Endothelial cell (in vitro differentiated cells): ENCODE measurements around the gene KRTAP4-9. TPM values are rescaled to one million over a fixed set of nuclear protein-coding genes. Genes with fewer than 3 reads are reported as not detected.
"Not testable (repeated sequence)": the region's sequence is repeated elsewhere in the genome, so short reads cannot be mapped to it uniquely, and the experiment has no call there.

Experiments used
- DNase-seq: peaks from one replicate; pipeline ENCODE4 v3.0.0; 2021; ENCODE audit warnings: low spot score
- H3K27ac Mint-ChIP-seq: one replicate; pipeline ENCODE4 v1.8.0; 2021; ENCODE audit warnings: mixed read lengths, inconsistent platforms; ENCODE audit not compliant: unreplicated experiment
- H3K27me3 Mint-ChIP-seq: one replicate; pipeline ENCODE4 v1.8.0; 2021; ENCODE audit warnings: mild to moderate bottlenecking, moderate library complexity, mixed read lengths, inconsistent platforms; ENCODE audit not compliant: unreplicated experiment
- H3K36me3 Mint-ChIP-seq: one replicate; pipeline ENCODE4 v1.8.0; 2021; ENCODE audit warnings: mild to moderate bottlenecking, low read depth, mixed read lengths, inconsistent platforms; ENCODE audit not compliant: unreplicated experiment
- H3K4me1 Mint-ChIP-seq: one replicate; pipeline ENCODE4 v1.8.0; 2021; ENCODE audit warnings: mild to moderate bottlenecking, mixed read lengths, inconsistent platforms; ENCODE audit not compliant: unreplicated experiment
- H3K4me3 Mint-ChIP-seq: one replicate; pipeline ENCODE4 v1.8.0; 2021; ENCODE audit warnings: mild to moderate bottlenecking, mixed read lengths, inconsistent platforms; ENCODE audit not compliant: unreplicated experiment
- H3K9me3 Mint-ChIP-seq: one replicate; pipeline ENCODE4 v1.8.0; 2021; ENCODE audit warnings: mixed read lengths, inconsistent platforms; ENCODE audit not compliant: unreplicated experiment
- total RNA-seq: library from RNA; stranded (reverse); fragmentation: NEBNext Ultra II Directional; extraction: Animal tissue kit (Norgen Biotek cat#: 25700); gene quantifications from one replicate; pipeline ENCODE4 v1.2.1, GENCODE V29; 2021; ENCODE audit not compliant: unreplicated experiment
- TF ChIP-seq, protein P1 (sequence below): fragments of 200-600 bp; sonication (generic); IDR thresholded peaks from one replicate; pipeline ENCODE4 v1.5.0; 2021; ENCODE audit warnings: antibody characterized with exemption; ENCODE audit not compliant: unreplicated experiment

The KRTAP4-9 gene
- total RNA-seq, 1 donor from 2014 or later: not detected

DNA sequence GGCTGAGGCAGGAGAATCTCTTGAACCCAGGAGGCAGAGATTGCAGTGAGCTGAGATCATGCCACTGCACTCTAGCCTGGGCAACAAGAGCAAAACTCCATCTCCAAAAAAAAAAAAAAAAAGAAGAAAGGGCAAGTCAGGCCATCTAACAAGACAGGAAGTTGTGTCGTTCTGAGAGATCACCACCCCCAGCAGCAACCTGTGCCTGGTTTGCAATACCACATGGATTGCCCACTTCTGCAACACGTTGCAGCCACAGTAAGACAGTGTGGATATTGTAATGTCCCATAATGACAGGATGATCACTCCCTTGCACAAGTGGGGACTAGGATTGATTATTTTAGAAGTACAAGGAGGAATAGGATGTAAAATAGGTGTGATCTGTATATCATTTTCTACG lies 36.2 kb upstream of the KRTAP4-9 start:
- no peak overlapping the region for H3K27ac Mint-ChIP-seq
- H3K4me3 Mint-ChIP-seq: no peak overlapping the region
- H3K4me1 Mint-ChIP-seq: no peaks in the 10 kb centered on the region
- no peak for DNase-seq
- TF ChIP-seq, protein P1, sequence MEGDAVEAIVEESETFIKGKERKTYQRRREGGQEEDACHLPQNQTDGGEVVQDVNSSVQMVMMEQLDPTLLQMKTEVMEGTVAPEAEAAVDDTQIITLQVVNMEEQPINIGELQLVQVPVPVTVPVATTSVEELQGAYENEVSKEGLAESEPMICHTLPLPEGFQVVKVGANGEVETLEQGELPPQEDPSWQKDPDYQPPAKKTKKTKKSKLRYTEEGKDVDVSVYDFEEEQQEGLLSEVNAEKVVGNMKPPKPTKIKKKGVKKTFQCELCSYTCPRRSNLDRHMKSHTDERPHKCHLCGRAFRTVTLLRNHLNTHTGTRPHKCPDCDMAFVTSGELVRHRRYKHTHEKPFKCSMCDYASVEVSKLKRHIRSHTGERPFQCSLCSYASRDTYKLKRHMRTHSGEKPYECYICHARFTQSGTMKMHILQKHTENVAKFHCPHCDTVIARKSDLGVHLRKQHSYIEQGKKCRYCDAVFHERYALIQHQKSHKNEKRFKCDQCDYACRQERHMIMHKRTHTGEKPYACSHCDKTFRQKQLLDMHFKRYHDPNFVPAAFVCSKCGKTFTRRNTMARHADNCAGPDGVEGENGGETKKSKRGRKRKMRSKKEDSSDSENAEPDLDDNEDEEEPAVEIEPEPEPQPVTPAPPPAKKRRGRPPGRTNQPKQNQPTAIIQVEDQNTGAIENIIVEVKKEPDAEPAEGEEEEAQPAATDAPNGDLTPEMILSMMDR: no peak
- no peaks in the 10 kb centered on the region for H3K36me3 Mint-ChIP-seq
- H3K27me3 Mint-ChIP-seq: peaks cover 4% of the 10 kb centered on the region
- no peaks in the 10 kb centered on the region for H3K9me3 Mint-ChIP-seq

- DNase-seq: no peak
- Mint-ChIP-seq H3K27ac (no peak overlapping the region), H3K27me3 (peaks cover 4% of the 10 kb centered on the region), H3K36me3 (no peaks in the 10 kb centered on the region), H3K4me1 (no peaks in the 10 kb centered on the region), H3K4me3 (no peak overlapping the region), H3K9me3 (no peaks in the 10 kb centered on the region)
- TF ChIP-seq, protein P1: no peak
Observed at GRCh38 chr17:41071606-41072360, 33.4 kb upstream of the KRTAP4-9 start.

GRCh38 chr17:41073676-41074075 lies 31.5 kb upstream of the KRTAP4-9 start:
- no peaks in the 10 kb centered on the region for H3K36me3 Mint-ChIP-seq
- TF ChIP-seq, protein P1: no peak
- no peak overlapping the region for H3K4me3 Mint-ChIP-seq
- no peak overlapping the region for H3K27ac Mint-ChIP-seq
- H3K9me3 Mint-ChIP-seq: no peaks in the 10 kb centered on the region
- H3K27me3 Mint-ChIP-seq: peaks cover 4% of the 10 kb centered on the region
- no peak for DNase-seq
- H3K4me1 Mint-ChIP-seq: no peaks in the 10 kb centered on the region

DNA sequence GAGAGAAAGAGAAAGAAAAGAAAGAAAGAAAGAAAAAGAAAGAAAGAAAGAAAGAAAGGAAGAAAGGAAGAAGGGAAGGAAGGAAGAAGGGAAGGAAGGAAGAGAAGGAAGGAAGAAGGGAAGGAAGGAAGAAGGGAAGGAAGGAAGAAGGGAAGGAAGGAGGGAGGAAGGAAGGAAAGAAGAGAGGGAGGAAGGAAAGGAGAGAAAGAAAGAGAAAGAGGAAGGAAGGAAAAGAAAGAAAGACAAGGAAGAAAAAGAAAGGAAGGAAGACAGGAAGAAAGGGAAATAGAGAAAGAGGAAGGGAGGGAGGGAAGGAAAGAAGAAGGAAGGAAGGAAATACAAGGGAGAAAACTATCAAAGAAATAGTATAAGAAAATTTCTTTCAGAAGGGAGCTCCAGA lies 28.4 kb upstream of the KRTAP4-9 start:
- peaks cover 4% of the 10 kb centered on the region for H3K27me3 Mint-ChIP-seq
- no peaks in the 10 kb centered on the region for H3K9me3 Mint-ChIP-seq
- DNase-seq: no peak
- H3K27ac Mint-ChIP-seq: no peak overlapping the region
- no peaks in the 10 kb centered on the region for H3K36me3 Mint-ChIP-seq
- H3K4me3 Mint-ChIP-seq: no peak overlapping the region
- TF ChIP-seq, protein P1: no peak
- no peaks in the 10 kb centered on the region for H3K4me1 Mint-ChIP-seq

GRCh38 chr17:41082626-41083025 lies 22.6 kb upstream of the KRTAP4-9 start:
- no peaks in the 10 kb centered on the region for H3K36me3 Mint-ChIP-seq
- H3K27me3 Mint-ChIP-seq: no peaks in the 10 kb centered on the region
- no peak overlapping the region for H3K27ac Mint-ChIP-seq
- no peak for DNase-seq
- H3K4me1 Mint-ChIP-seq: no peaks in the 10 kb centered on the region
- no peaks in the 10 kb centered on the region for H3K9me3 Mint-ChIP-seq
- TF ChIP-seq, protein P1: no peak
- no peak overlapping the region for H3K4me3 Mint-ChIP-seq

- H3K4me1 Mint-ChIP-seq, H3K9me3 Mint-ChIP-seq, H3K36me3 Mint-ChIP-seq, H3K27me3 Mint-ChIP-seq, H3K27ac Mint-ChIP-seq, H3K4me3 Mint-ChIP-seq, DNase-seq: not testable (repeated sequence)
Observed at GRCh38 chr17:41083427-41083826, 21.8 kb upstream of the KRTAP4-9 start.

DNA sequence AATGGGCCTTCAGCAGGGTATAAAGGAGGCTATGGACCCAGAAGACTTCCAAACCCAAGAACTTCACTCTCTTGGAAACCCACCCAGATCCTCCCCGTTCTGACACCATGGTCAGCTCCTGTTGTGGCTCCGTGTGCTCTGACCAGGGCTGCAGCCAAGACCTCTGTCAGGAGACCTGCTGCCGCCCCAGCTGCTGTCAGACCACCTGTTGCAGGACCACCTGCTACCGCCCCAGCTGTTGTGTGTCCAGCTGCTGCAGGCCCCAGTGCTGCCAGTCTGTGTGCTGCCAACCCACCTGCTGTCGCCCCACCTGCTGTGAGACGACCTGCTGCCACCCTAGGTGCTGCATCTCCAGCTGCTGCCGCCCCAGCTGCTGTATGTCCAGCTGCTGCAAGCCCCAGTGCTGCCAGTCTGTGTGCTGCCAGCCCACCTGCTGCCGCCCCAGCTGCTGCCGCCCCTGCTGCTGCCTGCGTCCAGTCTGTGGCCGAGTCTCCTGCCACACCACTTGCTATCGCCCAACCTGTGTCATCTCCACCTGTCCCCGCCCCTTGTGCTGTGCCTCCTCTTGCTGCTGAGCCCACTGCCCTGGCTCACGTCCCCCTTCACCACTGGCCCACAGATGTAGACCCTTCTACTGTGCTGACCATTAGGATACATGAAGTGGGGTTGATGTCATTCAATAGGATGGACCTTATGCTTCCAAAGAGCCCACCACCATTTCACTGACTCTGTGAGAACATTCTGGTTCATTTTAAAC lies 20.9 kb upstream of the KRTAP4-9 start, which contains the start of gene KRTAP4-7:
KRTAP4-7 (plus strand) TSS at position 51 of the 757 bp plus-strand sequence; CDS start at position 108, 57 bp downstream.
- not testable (repeated sequence) for H3K36me3 Mint-ChIP-seq, H3K4me3 Mint-ChIP-seq, DNase-seq, H3K9me3 Mint-ChIP-seq, H3K4me1 Mint-ChIP-seq, H3K27ac Mint-ChIP-seq, H3K27me3 Mint-ChIP-seq
